Esophagus squamous epithelium (tissue), 5 donors: ENCODE data around the gene GAN. TPM values are rescaled to one million over a fixed set of nuclear protein-coding genes. Genes with fewer than 3 reads are reported as not detected.

Experiments
- DNase-seq: peaks from one replicate; lab custom pipeline; 2025; lab: John Stamatoyannopoulos, UW
- H3K27ac ChIP-seq, 4 donors: fragments of 200-600 bp; sonication (generic); one replicate each; pipeline ENCODE4 v1.5.1; 2016 to 2019; ENCODE audit warnings: mild to moderate bottlenecking in 1 of 4
- H3K27me3 ChIP-seq, 4 donors: fragments of 200-600 bp; sonication (generic); 1 replicate in 3 of 4; 2 replicates in 1 of 4; pipeline versions ENCODE4 v1.5.1 to v1.6.0; 2017 to 2021; ENCODE audit warnings: antibody characterized with exemption in 1 of 4
- H3K36me3 ChIP-seq, 3 donors: fragments of 200-600 bp; sonication (generic); one replicate each; pipeline ENCODE4 v1.5.1; 2016 to 2019
- H3K4me1 ChIP-seq, 3 donors: fragments of 200-600 bp; sonication (generic); one replicate each; pipeline ENCODE4 v1.5.1; 2017 to 2019
- H3K4me3 ChIP-seq, 4 donors: fragments of 200-600 bp; sonication (generic); 1 replicate in 3 of 4; 2 replicates in 1 of 4; pipeline ENCODE4 v1.5.1; 2016 to 2019; ENCODE audit warnings: mild to moderate bottlenecking in 2 of 4, moderate library complexity in 1 of 4
- H3K9me3 ChIP-seq, 3 donors: fragments of 200-600 bp; sonication (generic); one replicate each; pipeline ENCODE4 v1.5.1; 2016 to 2019
- CTCF ChIP-seq, 6 experiments: fragments of 450-650 bp in 4 of 6; fragments of 200-600 bp in 2 of 6; sonication (generic) in 2 of 6; IDR thresholded peaks; one replicate each; pipeline ENCODE4 v1.5.1; 2016 to 2019; ENCODE audit warnings: antibody characterized with exemption in 6 of 6, mild to moderate bottlenecking in 4 of 6, moderate library complexity in 4 of 6
- POLR2A ChIP-seq, 4 donors: fragments of 450-650 bp; IDR thresholded peaks; one replicate each; pipeline ENCODE4 v1.6.1; 2017; ENCODE audit warnings: antibody characterized with exemption in 4 of 4, mild to moderate bottlenecking in 4 of 4, moderate library complexity in 3 of 4
- WGBS, 2 donors: methylation state at CpG; one replicate each; pipeline ENCODE4 v1.1.5; 2018; 5-methylcytosine and 5-hydroxymethylcytosine counted together
- intact Hi-C: fragments of 100-400 bp; cut with DNase I; formaldehyde crosslinking; loops from one replicate; pipeline ENCODE4 v1.15.0; 2022
- total RNA-seq, 4 donors: library from RNA; depleted of rRNA; stranded (reverse); fragments of >200 nt; gene quantifications; one replicate each; pipeline ENCODE4 v1.1.0, GENCODE V29; 2016
- donor health status: DM: yes; HTN: yes; CAD: no.

GAN gene
- total RNA-seq, 4 donors from 2014 or later = 16.7 to 28.0 (median 21.7) TPM

GRCh38 chr16:81369888-81370504, 55.2 kb downstream of the GAN start:
- Histone ChIP-seq H3K27ac (no peak overlapping the region), H3K4me3 (no peak overlapping the region), H3K36me3 (peaks cover 11 to 98% (median 15%) of the 10 kb centered on the region in 3 donors), H3K9me3 (no peaks in the 10 kb centered on the region), H3K4me1 (peaks cover 0 to 8% (median 0%) of the 10 kb centered on the region in 3 donors), H3K27me3 (no peaks in the 10 kb centered on the region)
- 71 to 74% methylated on average over 4 of the region's 4 CpGs for WGBS, 2 donors
- no peak for DNase-seq
- TF ChIP-seq CTCF (IDR thresholded peaks at IDR 0.05) (no peak), POLR2A (IDR thresholded peaks at IDR 0.05) (no peak)
- intact Hi-C loops = loop anchor here (10.0 kb wide), 2 partner anchors 365 to 505 kb away; no protein-coding TSS in a partner anchor

- H3K27me3 ChIP-seq = no peaks in the 10 kb centered on the region
- H3K9me3 ChIP-seq = no peaks in the 10 kb centered on the region
- H3K36me3 ChIP-seq = peaks cover 7 to 98% (median 11%) of the 10 kb centered on the region in 3 donors
- no peak for DNase-seq
- TF ChIP-seq POLR2A (IDR thresholded peaks at IDR 0.05) (no peak), CTCF (IDR thresholded peaks at IDR 0.05) (no peak)
- no peak overlapping the region for H3K4me3 ChIP-seq
- intact Hi-C loops = no loop called here
- no peak overlapping the region for H3K27ac ChIP-seq
- WGBS, 2 donors = 35 to 44% methylated on average over 1 of the region's 1 CpG
- peaks cover 0 to 8% (median 0%) of the 10 kb centered on the region in 3 donors for H3K4me1 ChIP-seq
These were observed 56.3 kb downstream of the GAN start for GRCh38 chr16:81371106-81371505.

GRCh38 chr16:81374550-81374949, 59.8 kb downstream of the GAN start:
- intact Hi-C loops = no loop called here
- H3K9me3 ChIP-seq = no peaks in the 10 kb centered on the region
- H3K27ac ChIP-seq = no peak overlapping the region
- no peak for TF ChIP-seq CTCF (IDR thresholded peaks at IDR 0.05)
- no peak for TF ChIP-seq POLR2A (IDR thresholded peaks at IDR 0.05)
- H3K4me1 ChIP-seq = peaks cover 0 to 8% (median 0%) of the 10 kb centered on the region in 3 donors
- H3K36me3 ChIP-seq = peaks cover 0 to 96% (median 9%) of the 10 kb centered on the region in 3 donors
- no peak for DNase-seq
- 50 to 53% methylated on average over 3 of the region's 3 CpGs for WGBS, 2 donors
- H3K4me3 ChIP-seq = no peak overlapping the region
- no peaks in the 10 kb centered on the region for H3K27me3 ChIP-seq

- H3K27me3 ChIP-seq = no peaks in the 10 kb centered on the region
- WGBS, 2 donors = 44 to 72% methylated on average over 7 of the region's 7 CpGs
- intact Hi-C loops = no loop called here
- H3K27ac ChIP-seq = no peak overlapping the region
- H3K9me3 ChIP-seq = no peaks in the 10 kb centered on the region
- H3K4me1 ChIP-seq = no peaks in the 10 kb centered on the region
- DNase-seq = no peak
- no peak for TF ChIP-seq POLR2A (IDR thresholded peaks at IDR 0.05)
- H3K36me3 ChIP-seq = peaks cover 0 to 96% (median 5%) of the 10 kb centered on the region in 3 donors
- no peak overlapping the region for H3K4me3 ChIP-seq
These were observed 62.1 kb downstream of the GAN start for GRCh38 chr16:81376880-81377279.

- Histone ChIP-seq H3K27me3 (no peaks in the 10 kb centered on the region), H3K27ac (peak overlapping the region in 1 of 4 donors; percentile 11), H3K9me3 (no peaks in the 10 kb centered on the region), H3K4me1 (peaks cover 0 to under 1% (median 0%) of the 10 kb centered on the region in 3 donors), H3K4me3 (no peak overlapping the region), H3K36me3 (peaks cover 0 to 91% (median 5%) of the 10 kb centered on the region in 3 donors)
- DNase-seq = no peak
- TF ChIP-seq CTCF (IDR thresholded peaks at IDR 0.05) (no peak), POLR2A (IDR thresholded peaks at IDR 0.05) (no peak)
- intact Hi-C loops = no loop called here
- WGBS, 2 donors = 54 to 77% methylated on average over 4 of the region's 4 CpGs
These were observed 63.3 kb downstream of the GAN start for GRCh38 chr16:81378049-81378448.
